Tibial artery (tissue), 4 donors: ENCODE data around the gene GAK.

Experiments used
- DNase-seq, 2 donors: peaks; one replicate each; pipeline ENCODE4 v3.0.0-alpha.2; 2019
- H3K27ac ChIP-seq, 2 donors: fragments of 200-600 bp; sonication (generic) in 1 of 2; 1 replicate in 1 of 2; 2 replicates in 1 of 2; pipeline ENCODE4 v1.5.1; 2018 to 2019; ENCODE audit warnings: mild to moderate bottlenecking in 1 of 2
- H3K27me3 ChIP-seq, 2 donors: fragments of 200-600 bp; sonication (generic) in 1 of 2; one replicate each; pipeline versions ENCODE4 v1.5.1 to v1.6.0; 2016 to 2019
- H3K36me3 ChIP-seq, 3 donors: fragments of 200-600 bp; sonication (generic) in 2 of 3; one replicate each; pipeline ENCODE4 v1.5.1; 2016 to 2019; ENCODE audit warnings: mild to moderate bottlenecking in 2 of 3
- H3K4me1 ChIP-seq, 4 donors: fragments of 200-600 bp; sonication (generic) in 2 of 4; 1 replicate in 3 of 4; 2 replicates in 1 of 4; pipeline ENCODE4 v1.5.1; 2016 to 2019
- H3K4me3 ChIP-seq, 2 donors: fragments of 200-600 bp; sonication (generic) in 1 of 2; 1 replicate in 1 of 2; 2 replicates in 1 of 2; pipeline ENCODE4 v1.5.1; 2018 to 2019; ENCODE audit warnings: mild to moderate bottlenecking in 2 of 2
- H3K9me3 ChIP-seq, 3 donors: fragments of 200-600 bp; sonication (generic) in 1 of 3; one replicate each; pipeline ENCODE4 v1.5.1; 2016 to 2019
- CTCF ChIP-seq, 2 experiments: fragments of 200-600 bp in 1 of 2; fragments of 450-650 bp in 1 of 2; IDR thresholded peaks; one replicate each; pipeline ENCODE4 v1.5.1; 2017 to 2019; ENCODE audit warnings: antibody characterized with exemption in 2 of 2, mild to moderate bottlenecking in 1 of 2, moderate library complexity in 1 of 2
- intact Hi-C: fragments of 100-400 bp; cut with DNase I; formaldehyde crosslinking; loops from one replicate; pipeline ENCODE4 v1.15.0; 2023; ENCODE audit warnings: low total_unique reads

Gene GAK

GRCh38 chr4:818106-818921 is 113.8 kb downstream of the GAK start:
- H3K27ac ChIP-seq = no peak overlapping the region
- peak in 1 of 2 donors; percentile 65 for DNase-seq
- peaks cover 0 to 4% (median 0%) of the 10 kb centered on the region in 3 donors for H3K9me3 ChIP-seq
- no peaks in the 10 kb centered on the region for H3K36me3 ChIP-seq
- H3K4me3 ChIP-seq = no peak overlapping the region
- intact Hi-C loops = no loop called here
- peaks cover 0 to 79% of the 10 kb centered on the region in 2 donors for H3K27me3 ChIP-seq
- H3K4me1 ChIP-seq = no peaks in the 10 kb centered on the region
- TF ChIP-seq CTCF (IDR thresholded peaks at IDR 0.05) = no peak

- H3K27ac ChIP-seq = no peak overlapping the region
- no peaks in the 10 kb centered on the region for H3K36me3 ChIP-seq
- no peak for DNase-seq
- peaks cover 0 to 4% (median 0%) of the 10 kb centered on the region in 3 donors for H3K9me3 ChIP-seq
- no peak overlapping the region for H3K4me3 ChIP-seq
- no peaks in the 10 kb centered on the region for H3K4me1 ChIP-seq
- TF ChIP-seq CTCF (IDR thresholded peaks at IDR 0.05) = no peak
- H3K27me3 ChIP-seq = peaks cover 0 to 74% of the 10 kb centered on the region in 2 donors
- intact Hi-C loops = no loop called here
Observed at GRCh38 chr4:815464-816146, 116.5 kb downstream of the GAK start.

- DNase-seq = no peak
- Histone ChIP-seq H3K4me1 (no peaks in the 10 kb centered on the region), H3K36me3 (no peaks in the 10 kb centered on the region), H3K9me3 (no peaks in the 10 kb centered on the region), H3K27ac (no peak overlapping the region), H3K4me3 (no peak overlapping the region), H3K27me3 (peaks cover 0 to 66% of the 10 kb centered on the region in 2 donors)
- intact Hi-C loops = no loop called here
- no peak for TF ChIP-seq CTCF (IDR thresholded peaks at IDR 0.05)
Observed at GRCh38 chr4:814312-814850, 117.7 kb downstream of the GAK start.

- no peak for DNase-seq
- Histone ChIP-seq H3K4me1 (no peaks in the 10 kb centered on the region), H3K27me3 (peaks cover 0 to 64% of the 10 kb centered on the region in 2 donors), H3K9me3 (no peaks in the 10 kb centered on the region), H3K27ac (no peak overlapping the region), H3K4me3 (no peak overlapping the region), H3K36me3 (no peaks in the 10 kb centered on the region)
- intact Hi-C loops = no loop called here
- no peak for TF ChIP-seq CTCF (IDR thresholded peaks at IDR 0.05)
Observed at GRCh38 chr4:813900-814299, 118.2 kb downstream of the GAK start.

- Histone ChIP-seq H3K27me3 (peaks cover 0 to 44% of the 10 kb centered on the region in 2 donors), H3K4me3 (no peak overlapping the region), H3K9me3 (no peaks in the 10 kb centered on the region), H3K4me1 (no peaks in the 10 kb centered on the region), H3K27ac (no peak overlapping the region), H3K36me3 (no peaks in the 10 kb centered on the region)
- TF ChIP-seq CTCF (IDR thresholded peaks at IDR 0.05) = no peak
- no peak for DNase-seq
- intact Hi-C loops = no loop called here
Observed at GRCh38 chr4:808860-809570, 123.1 kb downstream of the GAK start.
